NT2/D1 (cell line): ENCODE results near the gene HS6ST3.

ENCODE experiments used
- SUZ12 ChIP-seq: IDR thresholded peaks from 2 replicates; pipeline ENCODE4 v1.6.1; 2011; ENCODE audit not compliant: insufficient read length, insufficient read depth; ENCODE audit errors: extremely low read depth
- YY1 ChIP-seq: IDR thresholded peaks from 2 replicates; pipeline ENCODE4 v1.6.1; 2011; ENCODE audit not compliant: insufficient read length, insufficient read depth

DNA sequence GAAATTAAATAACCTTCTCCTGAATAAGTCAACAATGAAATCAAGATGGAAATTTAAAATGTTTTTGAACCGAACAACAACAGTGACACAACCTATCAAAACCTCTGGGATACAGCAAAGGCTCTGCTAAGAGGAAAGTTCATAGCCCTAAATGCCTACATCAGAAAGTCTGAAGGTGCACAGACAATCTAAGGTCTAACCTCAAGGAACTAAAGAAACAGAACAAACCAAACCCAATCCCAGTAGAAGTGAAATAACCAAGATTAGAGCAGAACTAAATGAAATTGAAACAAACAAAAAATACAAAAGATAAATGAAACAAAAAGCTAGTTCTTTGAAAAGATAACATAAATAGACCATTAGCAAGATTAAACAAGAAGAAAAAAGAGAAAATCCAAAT is 45.7 kb upstream of the HS6ST3 start:
- TF ChIP-seq YY1, result no peak
- TF ChIP-seq SUZ12, result no peak
